Activated T-cell treated with anti-CD3 and anti-CD28 coated beads for 48 hours (primary cell): ENCODE data around the gene BAG1.

ENCODE experiments used
- DNase-seq: peaks from one replicate; pipeline ENCODE4 v3.0.0-alpha.2; 2020; ENCODE audit warnings: low read depth

Gene BAG1

GRCh38 chr9:33209394-33209793, 55.1 kb downstream of the BAG1 start:
- no peak for DNase-seq

- no peak for DNase-seq
These were observed 61.8 kb downstream of the BAG1 start for GRCh38 chr9:33202552-33203201.
